GM12865 (cell line): ENCODE results near the gene FBXL12.
"Not testable (repeated sequence)": the region's sequence is repeated elsewhere in the genome, so short reads cannot be mapped to it uniquely, and the experiment has no call there.

ENCODE experiments used
- DNase-seq: peaks from one replicate; pipeline ENCODE4 v3.0.0; 2010; ENCODE audit warnings: low read depth
- H3K4me3 ChIP-seq: 2 replicates; pipeline ENCODE4 v1.5.1; 2011; ENCODE audit warnings: mild to moderate bottlenecking, low read depth, low read length, control low read depth
- CTCF ChIP-seq: IDR thresholded peaks from 2 replicates; pipeline ENCODE4 v1.5.1; 2011; ENCODE audit warnings: low read length, control low read depth, low read depth, inconsistent platforms; ENCODE audit not compliant: insufficient read depth; ENCODE audit errors: missing control alignments

Gene FBXL12

GRCh38 chr19:9785367-9786331, 33.2 kb downstream of the FBXL12 start:
- peak overlapping the region; percentile 70 for H3K4me3 ChIP-seq
- peak; percentile 92 for DNase-seq
- no peak for TF ChIP-seq CTCF

GRCh38 chr19:9784163-9784496, 34.7 kb downstream of the FBXL12 start:
- H3K4me3 ChIP-seq, DNase-seq: not testable (repeated sequence)

GRCh38 chr19:9782338-9782737, 36.5 kb downstream of the FBXL12 start:
- H3K4me3 ChIP-seq, result no peak overlapping the region
- no peak for TF ChIP-seq CTCF

GRCh38 chr19:9768175-9769112, 50.4 kb downstream of the FBXL12 start, which contains the start of gene ZNF846:
ZNF846 (minus strand) TSS chr19:9768738; CDS start chr19:9764950, 3,788 bp downstream.
- no peak for TF ChIP-seq CTCF
- H3K4me3 ChIP-seq, result peak within 1 kb of the TSS; percentile 70
- DNase-seq, result peak; percentile 98

More at GRCh38 chr19:9782338-9782737, 36.5 kb downstream of the FBXL12 start:
- DNase-seq, result no peak
